Activated T-helper 2 cell treated with anti-CD3 and anti-CD28 coated beads, Interferon-gamma antibody, Interleukin-2, Interleukin-4, amounts not matched to agents 10 μg/mL and 5 μg/mL and 100 μg/mL, durations not matched to agents 14 hours and 24 hours and 36 hours (primary cell): Measurements from ENCODE around the gene FANCC. TPM values are rescaled to one million over a fixed set of nuclear protein-coding genes. Genes with fewer than 3 reads are reported as not detected.
A peak's percentile ranks its signal among the peaks of the same experiment; 100 is the strongest.

ENCODE experiments used
- DNase-seq: peaks from one replicate; pipeline ENCODE4 v3.0.0; 2021; ENCODE audit warnings: low spot score
- H3K27ac Mint-ChIP-seq: one replicate; pipeline ENCODE4 v1.8.0; 2021; ENCODE audit warnings: mixed read lengths
- H3K27me3 Mint-ChIP-seq: one replicate; pipeline ENCODE4 v1.8.0; 2021; ENCODE audit warnings: low read depth, mixed read lengths
- H3K36me3 Mint-ChIP-seq: one replicate; pipeline ENCODE4 v1.8.0; 2021; ENCODE audit warnings: low read depth, mixed read lengths
- H3K4me1 Mint-ChIP-seq: one replicate; pipeline ENCODE4 v1.8.0; 2021; ENCODE audit warnings: low read depth, mixed read lengths
- H3K4me3 Mint-ChIP-seq: one replicate; pipeline ENCODE4 v1.8.0; 2021; ENCODE audit warnings: low read depth, mild to moderate bottlenecking, moderate library complexity, mixed read lengths
- H3K9me3 Mint-ChIP-seq: one replicate; pipeline ENCODE4 v1.8.0; 2021; ENCODE audit warnings: mixed read lengths
- intact Hi-C: fragments of 100-400 bp; cut with micrococcal nuclease; formaldehyde crosslinking; loops from one replicate; pipeline ENCODE4 v1.15.1; 2023
- total RNA-seq: library from RNA; stranded (reverse); gene quantifications from 2 replicates; pipeline ENCODE4 v1.2.3, GENCODE V29; 2022

Gene FANCC
- total RNA-seq, 1 donor from 2014 or later = 16.8 TPM

GRCh38 chr9:95125652-95126051, 191.9 kb downstream of the FANCC start:
- Mint-ChIP-seq H3K4me1 (peaks cover 8% of the 10 kb centered on the region), H3K36me3 (peaks cover 2% of the 10 kb centered on the region), H3K9me3 (no peaks in the 10 kb centered on the region), H3K27ac (no peak overlapping the region), H3K4me3 (no peak overlapping the region), H3K27me3 (no peaks in the 10 kb centered on the region)
- intact Hi-C loops = no loop called here
- no peak for DNase-seq

GRCh38 chr9:95124582-95125367, 192.7 kb downstream of the FANCC start:
- H3K27me3 Mint-ChIP-seq = no peaks in the 10 kb centered on the region
- H3K27ac Mint-ChIP-seq = no peak overlapping the region
- H3K9me3 Mint-ChIP-seq = no peaks in the 10 kb centered on the region
- H3K36me3 Mint-ChIP-seq = peaks cover 2% of the 10 kb centered on the region
- DNase-seq = no peak
- intact Hi-C loops = no loop called here
- H3K4me3 Mint-ChIP-seq = no peak overlapping the region
- H3K4me1 Mint-ChIP-seq = peaks cover 8% of the 10 kb centered on the region

DNA sequence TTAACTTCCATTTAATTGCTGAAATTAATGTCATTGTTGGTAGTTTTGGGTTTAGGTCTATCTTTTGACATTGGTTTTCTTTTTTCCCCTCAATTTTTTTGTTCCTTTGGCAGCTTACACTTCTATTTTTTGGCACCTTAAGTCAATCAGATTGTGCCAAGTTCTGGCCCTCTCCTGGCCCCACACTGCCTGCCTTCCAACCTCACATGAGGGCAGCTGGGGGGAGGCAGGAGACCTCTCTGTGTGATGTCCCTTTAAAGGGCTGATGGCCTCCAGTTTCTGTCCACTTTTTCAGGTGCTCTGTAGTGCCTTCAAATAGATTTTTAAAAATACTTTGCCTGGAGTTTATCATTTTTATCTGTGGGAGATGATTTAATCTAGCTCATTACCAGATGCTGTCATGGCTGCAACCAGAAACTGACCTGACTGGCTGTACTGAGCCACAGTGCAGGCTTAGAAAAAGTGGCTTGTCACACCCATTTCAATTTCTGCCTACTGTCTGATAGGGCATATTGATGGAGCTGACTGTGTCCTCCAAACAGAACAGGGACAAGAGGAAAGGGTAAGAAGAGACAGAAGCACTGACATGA, 196.6 kb downstream of the FANCC start:
- H3K27ac Mint-ChIP-seq = peak overlapping the region; percentile 28
- H3K9me3 Mint-ChIP-seq = no peaks in the 10 kb centered on the region
- no peaks in the 10 kb centered on the region for H3K27me3 Mint-ChIP-seq
- no peak for DNase-seq
- no peak overlapping the region for H3K4me3 Mint-ChIP-seq
- H3K36me3 Mint-ChIP-seq = peaks cover 2% of the 10 kb centered on the region
- intact Hi-C loops = no loop called here
- H3K4me1 Mint-ChIP-seq = peaks cover 3% of the 10 kb centered on the region

DNA sequence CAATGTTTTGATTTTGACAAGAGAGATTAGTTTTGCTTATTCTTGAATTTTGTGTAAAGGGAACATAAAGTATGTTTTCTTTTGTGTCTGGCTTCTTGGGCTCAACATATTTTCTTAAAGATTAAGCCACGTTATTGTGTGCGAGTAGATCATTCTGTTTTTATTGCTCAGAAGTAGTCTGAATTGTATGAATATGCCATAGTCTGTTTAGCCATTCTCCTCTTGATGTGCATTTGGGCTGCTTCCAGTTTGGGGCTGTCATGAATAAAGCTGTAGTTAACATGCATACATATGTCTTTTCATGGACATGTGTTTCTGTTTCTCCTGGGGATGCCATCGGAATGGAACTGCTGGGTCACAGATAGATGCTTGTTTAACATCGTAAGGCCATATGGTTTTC, 198.9 kb downstream of the FANCC start:
- H3K27ac Mint-ChIP-seq = no peak overlapping the region
- H3K4me1 Mint-ChIP-seq = peaks cover 3% of the 10 kb centered on the region
- H3K9me3 Mint-ChIP-seq = no peaks in the 10 kb centered on the region
- H3K4me3 Mint-ChIP-seq = no peak overlapping the region
- H3K36me3 Mint-ChIP-seq = peaks cover 2% of the 10 kb centered on the region
- intact Hi-C loops = no loop called here
- H3K27me3 Mint-ChIP-seq = no peaks in the 10 kb centered on the region
- DNase-seq = no peak

DNA sequence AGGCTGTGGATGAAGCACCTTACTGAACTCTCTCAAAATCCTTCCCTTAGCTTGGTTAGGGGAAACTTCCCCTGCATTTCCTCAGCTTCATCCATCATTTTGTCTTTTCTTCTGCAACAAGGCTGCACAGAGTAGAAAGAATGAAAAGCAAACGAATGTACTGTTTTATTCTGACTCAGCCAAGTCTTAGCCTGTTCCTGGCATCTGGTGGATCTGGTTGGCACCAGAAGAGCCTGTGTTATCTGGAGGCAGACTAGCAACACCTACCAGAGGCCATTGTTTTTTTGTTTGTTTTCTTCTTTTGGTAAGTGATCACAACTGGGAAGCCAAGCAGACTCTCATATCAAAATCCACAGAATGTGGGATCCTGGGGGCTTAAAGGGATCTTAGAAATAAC, 200.7 kb downstream of the FANCC start:
- Mint-ChIP-seq H3K27me3 (no peaks in the 10 kb centered on the region), H3K4me1 (peaks cover 3% of the 10 kb centered on the region), H3K4me3 (no peak overlapping the region), H3K9me3 (no peaks in the 10 kb centered on the region), H3K36me3 (peaks cover 2% of the 10 kb centered on the region), H3K27ac (no peak overlapping the region)
- DNase-seq = no peak
- intact Hi-C loops = no loop called here

DNA sequence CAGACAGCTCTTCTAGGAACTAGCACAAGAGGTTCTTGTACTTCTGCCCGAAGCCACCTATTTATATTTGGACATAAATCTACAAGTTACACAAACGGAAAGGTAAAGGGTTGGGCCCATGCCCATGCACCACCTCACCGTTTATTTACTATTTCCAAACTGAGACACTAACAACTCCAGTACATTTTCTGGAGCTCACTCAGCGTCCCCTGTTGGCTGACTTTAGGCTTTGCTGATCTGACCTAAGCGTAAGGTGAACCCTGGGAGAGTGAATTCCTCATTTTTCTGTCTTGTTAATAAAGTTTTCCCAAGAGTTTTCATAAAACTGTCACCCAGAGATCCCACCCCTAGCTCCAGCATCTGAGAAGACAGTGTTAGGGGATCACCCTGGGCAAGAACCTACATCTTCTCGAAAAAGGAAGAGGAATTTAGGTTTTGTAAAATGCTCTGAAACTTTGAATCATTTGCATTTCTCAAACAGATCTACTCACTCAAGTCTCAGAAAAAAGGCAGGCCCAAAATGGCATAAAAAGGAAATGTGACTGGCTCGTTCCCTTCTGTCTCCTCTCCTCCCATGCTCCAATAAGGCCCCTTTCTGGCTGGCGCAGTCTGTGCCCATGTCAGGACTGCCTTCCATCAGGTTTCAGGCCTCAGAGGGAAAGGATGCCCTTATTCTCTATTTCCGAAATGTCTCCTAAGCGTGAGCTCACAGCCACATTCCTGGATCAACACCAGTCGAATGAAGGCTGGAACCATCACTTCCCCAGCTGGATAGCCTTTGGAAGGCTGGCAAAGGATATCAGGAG, 201.3 kb downstream of the FANCC start:
- intact Hi-C loops = no loop called here
- H3K36me3 Mint-ChIP-seq = no peaks in the 10 kb centered on the region
- no peak overlapping the region for H3K27ac Mint-ChIP-seq
- DNase-seq = no peak
- H3K4me3 Mint-ChIP-seq = no peak overlapping the region
- H3K9me3 Mint-ChIP-seq = no peaks in the 10 kb centered on the region
- no peaks in the 10 kb centered on the region for H3K27me3 Mint-ChIP-seq
- peaks cover 2% of the 10 kb centered on the region for H3K4me1 Mint-ChIP-seq

DNA sequence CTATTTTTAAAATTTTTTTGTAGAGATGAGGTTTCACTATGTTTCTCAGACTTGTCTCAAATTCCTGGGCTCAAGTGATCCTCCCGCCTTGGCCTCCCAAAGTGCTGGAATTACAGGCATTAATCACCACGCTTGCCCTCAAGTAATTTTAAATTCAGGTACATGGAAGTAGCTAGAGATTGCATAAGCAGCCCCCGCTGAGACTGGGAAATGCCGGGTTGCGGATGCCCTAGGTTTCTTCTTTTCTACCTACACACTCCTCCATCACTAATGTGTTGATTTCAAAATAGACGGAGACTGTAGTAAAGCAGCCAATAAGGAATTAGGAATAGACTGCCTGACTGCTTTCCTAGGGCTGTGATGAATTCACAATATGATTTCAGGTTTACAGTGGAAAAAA, 202.4 kb downstream of the FANCC start:
- Mint-ChIP-seq H3K27ac (no peak overlapping the region), H3K9me3 (no peaks in the 10 kb centered on the region), H3K27me3 (no peaks in the 10 kb centered on the region), H3K36me3 (no peaks in the 10 kb centered on the region), H3K4me1 (no peaks in the 10 kb centered on the region), H3K4me3 (no peak overlapping the region)
- intact Hi-C loops = no loop called here
- DNase-seq = no peak

- no peaks in the 10 kb centered on the region for H3K9me3 Mint-ChIP-seq
- no peak overlapping the region for H3K4me3 Mint-ChIP-seq
- no peaks in the 10 kb centered on the region for H3K27me3 Mint-ChIP-seq
- intact Hi-C loops = no loop called here
- H3K4me1 Mint-ChIP-seq = no peaks in the 10 kb centered on the region
- no peak overlapping the region for H3K27ac Mint-ChIP-seq
- no peak for DNase-seq
- H3K36me3 Mint-ChIP-seq = no peaks in the 10 kb centered on the region
Observed at GRCh38 chr9:95112436-95113280, 204.9 kb downstream of the FANCC start.

DNA sequence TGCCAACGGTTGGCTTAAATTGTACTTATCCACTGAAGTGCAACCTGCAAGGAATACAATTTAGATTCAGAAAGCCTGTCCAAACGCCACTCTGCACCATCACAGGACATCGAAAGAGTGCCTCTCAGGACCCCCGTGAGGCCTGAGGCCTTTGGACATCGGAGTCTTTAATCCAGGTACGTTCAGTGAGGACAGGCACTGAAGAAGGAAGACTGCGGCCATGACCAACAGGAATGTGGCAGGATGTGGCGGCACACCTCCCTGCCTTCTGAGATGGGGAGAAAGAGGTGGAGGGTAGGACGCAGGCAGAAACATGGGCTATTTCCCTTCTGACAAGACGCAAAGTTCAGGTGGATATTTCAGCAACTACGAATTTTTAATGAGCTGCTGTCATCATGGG, 205.8 kb downstream of the FANCC start:
- DNase-seq = no peak
- no peaks in the 10 kb centered on the region for H3K27me3 Mint-ChIP-seq
- H3K9me3 Mint-ChIP-seq = no peaks in the 10 kb centered on the region
- no peak overlapping the region for H3K4me3 Mint-ChIP-seq
- no peaks in the 10 kb centered on the region for H3K4me1 Mint-ChIP-seq
- H3K27ac Mint-ChIP-seq = no peak overlapping the region
- peaks cover 4% of the 10 kb centered on the region for H3K36me3 Mint-ChIP-seq
- intact Hi-C loops = no loop called here

DNA sequence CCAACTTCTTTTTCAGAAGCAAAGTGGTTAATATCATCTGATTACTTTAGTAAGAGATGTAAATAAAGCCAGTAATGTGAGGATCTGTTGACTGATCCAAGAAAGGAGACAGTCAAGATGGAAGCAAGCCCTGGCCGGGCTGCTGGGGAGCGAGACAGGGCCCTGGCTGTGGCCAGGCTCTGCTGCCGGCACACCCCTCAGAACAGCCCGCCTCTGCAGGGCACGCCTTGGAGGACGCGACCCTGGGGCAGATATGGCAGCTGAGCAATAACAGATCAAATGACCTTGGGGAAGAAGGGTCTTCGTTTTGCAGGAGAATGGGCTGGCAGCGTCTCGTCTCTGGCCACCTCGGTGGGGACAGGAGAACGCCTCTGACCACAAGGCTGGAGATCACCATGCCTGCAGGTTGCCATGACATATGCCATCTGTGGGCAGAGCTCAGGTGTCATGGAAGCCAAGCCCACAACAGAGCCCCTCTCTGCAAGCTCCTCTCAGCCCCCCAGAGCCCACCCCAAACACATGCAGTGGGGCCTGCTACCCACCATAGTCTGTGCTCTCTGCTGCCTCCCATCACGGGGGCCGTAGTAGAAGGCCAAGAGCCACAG, 206.5 kb downstream of the FANCC start:
- Mint-ChIP-seq H3K36me3 (peaks cover 4% of the 10 kb centered on the region), H3K4me3 (no peak overlapping the region), H3K27ac (no peak overlapping the region), H3K27me3 (no peaks in the 10 kb centered on the region), H3K4me1 (no peaks in the 10 kb centered on the region), H3K9me3 (no peaks in the 10 kb centered on the region)
- intact Hi-C loops = no loop called here
- DNase-seq = no peak

DNA sequence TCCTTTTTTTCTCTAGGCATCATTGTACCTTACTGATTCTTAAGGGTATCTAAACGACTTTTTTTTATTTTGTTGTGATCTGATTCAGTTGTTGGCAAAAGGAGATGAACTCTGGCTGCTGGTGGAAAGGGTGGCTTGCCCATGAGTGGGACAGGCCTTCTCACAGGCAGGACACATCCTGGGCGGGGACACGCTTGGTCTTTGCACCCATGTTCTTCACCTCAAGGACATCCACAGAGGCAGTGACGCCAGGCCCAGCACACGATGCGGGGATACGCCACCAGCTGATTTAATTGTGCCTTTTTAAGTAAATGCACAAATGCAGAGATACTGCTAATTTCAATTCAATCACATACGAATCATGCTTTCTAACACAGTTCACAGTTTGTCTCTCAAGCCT, 208.1 kb downstream of the FANCC start:
- H3K27ac Mint-ChIP-seq = no peak overlapping the region

GRCh38 chr9:95108777-95109176, 208.7 kb downstream of the FANCC start:
- peaks cover 4% of the 10 kb centered on the region for H3K36me3 Mint-ChIP-seq
- H3K27ac Mint-ChIP-seq = no peak overlapping the region
- no peaks in the 10 kb centered on the region for H3K27me3 Mint-ChIP-seq
- no peaks in the 10 kb centered on the region for H3K9me3 Mint-ChIP-seq
- no peak overlapping the region for H3K4me3 Mint-ChIP-seq
- intact Hi-C loops = no loop called here
- no peak for DNase-seq
- no peaks in the 10 kb centered on the region for H3K4me1 Mint-ChIP-seq

More for the DNA sequence above, 208.1 kb downstream of the FANCC start:
- peaks cover 4% of the 10 kb centered on the region for H3K36me3 Mint-ChIP-seq
- H3K4me1 Mint-ChIP-seq = no peaks in the 10 kb centered on the region
- intact Hi-C loops = no loop called here
- DNase-seq = no peak
- no peak overlapping the region for H3K4me3 Mint-ChIP-seq
- H3K27me3 Mint-ChIP-seq = no peaks in the 10 kb centered on the region
- H3K9me3 Mint-ChIP-seq = no peaks in the 10 kb centered on the region
